GM12892 (cell line): ENCODE measurements around the gene C20orf173. TPM values are rescaled to one million over a fixed set of nuclear protein-coding genes. Genes with fewer than 3 reads are reported as not detected.

Experiments used
- DNase-seq: peaks from one replicate; pipeline ENCODE4 v3.0.0; 2011; ENCODE audit not compliant: insufficient read length
- FAIRE-seq: peaks from 2 replicates; lab custom pipeline; 2011; peaks lifted over from hg19 to GRCh38; lab: Jason Lieb, UNC
- POLR2A ChIP-seq: IDR thresholded peaks from 2 replicates; pipeline ENCODE4 v1.6.1; 2011; ENCODE audit warnings: low read depth, low read length, control low read depth
- POLR2AphosphoS5 ChIP-seq: IDR thresholded peaks from 2 replicates; pipeline ENCODE4 v1.6.1; 2011; ENCODE audit warnings: low read depth, low read length, control low read depth
- TAF1 ChIP-seq: IDR thresholded peaks from 2 replicates; pipeline ENCODE4 v1.6.1; 2011; ENCODE audit warnings: low read depth, mild to moderate bottlenecking, control low read depth, low read length, borderline replicate concordance
- polyA plus RNA-seq: library from polyadenylated mRNA; unstranded; fragments of >200 nt; gene quantifications from one replicate; pipeline ENCODE4 v1.2.1, GENCODE V29; 2012; ENCODE audit warnings: missing spikeins, inconsistent platforms; ENCODE audit not compliant: missing spikeins

Gene C20orf173, protein sequence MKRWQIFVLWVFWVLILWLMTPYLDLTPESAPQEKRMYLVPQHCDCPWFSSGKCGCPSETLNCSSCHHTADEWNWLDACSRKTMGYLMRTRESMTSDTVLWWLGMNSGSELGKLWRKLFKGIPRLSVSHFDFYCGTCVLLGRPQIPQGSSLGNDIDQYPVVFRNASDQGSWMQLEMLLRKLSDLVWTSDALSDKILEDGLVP
- not detected for polyA plus RNA-seq

DNA sequence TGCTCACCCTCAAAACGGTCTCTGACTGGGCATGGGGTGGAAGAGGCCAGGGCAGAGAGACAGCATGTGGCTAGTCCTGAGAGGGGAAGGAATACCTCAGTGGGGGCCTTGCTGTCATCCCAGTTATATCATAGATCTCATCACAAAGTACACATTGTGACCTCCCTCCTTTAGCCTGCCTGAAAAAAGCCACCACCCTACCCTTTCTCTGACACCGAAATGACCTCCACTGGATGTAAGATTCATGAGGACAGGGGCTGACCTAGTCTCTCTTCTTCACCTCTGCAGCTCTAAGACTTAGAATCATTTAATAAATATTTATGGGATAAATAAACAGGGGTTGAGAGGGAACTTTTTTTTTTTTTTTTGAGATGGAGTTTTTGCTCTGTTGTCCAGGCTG, at the start of gene C20orf173:
C20orf173 (minus strand) TSS at position 101 of the 400 bp plus-strand sequence. CDS start 279 bp downstream, outside the sequence.
- DNase-seq (no peak), FAIRE-seq (no peak)
- TF ChIP-seq POLR2A (no peak), POLR2AphosphoS5 (no peak), TAF1 (no peak)

DNA sequence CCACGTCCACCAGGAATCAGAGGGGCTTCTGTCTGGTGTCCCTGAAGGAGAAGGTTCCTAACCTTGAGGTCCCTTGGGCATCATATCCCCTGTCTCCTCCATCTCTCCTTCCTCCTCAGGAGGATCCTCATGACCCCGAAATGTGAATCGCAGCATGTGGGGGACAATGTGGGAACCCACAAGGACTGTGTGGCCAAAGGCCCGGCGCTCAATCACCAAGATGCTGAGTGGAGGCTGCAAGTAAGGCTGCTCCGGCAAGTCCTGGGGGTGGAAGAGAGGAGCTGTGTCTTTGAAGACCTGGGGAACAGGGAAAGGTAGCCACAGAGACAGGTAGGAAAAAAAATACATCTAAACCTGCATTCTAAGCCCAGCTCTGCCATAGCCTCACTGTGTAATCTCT, 49.7 kb upstream of the C20orf173 start:
- FAIRE-seq (no peak), DNase-seq (no peak)
- no peak for TF ChIP-seq POLR2A
- TF ChIP-seq TAF1, result no peak
- no peak for TF ChIP-seq POLR2AphosphoS5

DNA sequence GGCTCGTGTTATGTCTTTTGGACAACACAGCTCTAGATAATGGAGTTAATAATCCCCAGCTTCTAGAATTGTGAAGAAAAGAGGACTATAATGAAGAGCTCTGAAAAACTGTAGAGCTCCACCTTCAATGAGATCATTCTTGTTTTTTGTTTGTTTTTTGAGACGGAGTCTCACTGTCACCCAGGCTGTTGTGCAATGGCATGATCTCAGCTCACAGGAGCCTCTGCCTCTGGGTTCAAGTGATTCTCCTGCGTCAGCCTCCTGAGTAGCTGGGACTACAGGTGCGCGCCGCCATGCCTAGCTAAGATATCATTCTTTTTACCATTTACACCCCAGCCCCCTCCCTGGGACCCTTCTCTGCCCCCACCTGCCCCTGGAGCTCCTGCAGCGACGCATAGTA, 49.0 kb upstream of the C20orf173 start:
- no peak for DNase-seq
- FAIRE-seq, result no peak
- no peak for TF ChIP-seq TAF1
- no peak for TF ChIP-seq POLR2AphosphoS5
- no peak for TF ChIP-seq POLR2A

DNA sequence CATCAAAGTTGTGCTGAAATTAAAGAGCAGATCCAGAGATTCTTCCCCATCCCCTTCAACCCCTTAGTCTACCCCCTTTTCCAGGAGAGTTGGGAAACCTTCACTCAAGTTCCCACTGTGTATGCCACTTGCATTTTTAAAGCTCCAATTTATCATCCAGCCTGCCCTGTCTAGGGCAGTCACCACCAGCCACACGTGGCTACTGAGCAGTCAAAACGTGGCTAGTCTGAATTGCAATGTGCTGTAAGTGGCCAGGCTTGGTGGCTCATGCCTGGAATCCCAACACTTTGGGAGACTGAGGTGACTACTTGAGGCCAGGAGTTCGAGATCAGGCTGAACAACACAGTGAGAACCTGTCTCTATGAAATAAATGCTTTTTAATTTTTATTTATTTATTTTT, 47.4 kb upstream of the C20orf173 start:
- DNase-seq (no peak), FAIRE-seq (no peak)
- TF ChIP-seq TAF1 (no peak), POLR2A (no peak), POLR2AphosphoS5 (no peak)

DNA sequence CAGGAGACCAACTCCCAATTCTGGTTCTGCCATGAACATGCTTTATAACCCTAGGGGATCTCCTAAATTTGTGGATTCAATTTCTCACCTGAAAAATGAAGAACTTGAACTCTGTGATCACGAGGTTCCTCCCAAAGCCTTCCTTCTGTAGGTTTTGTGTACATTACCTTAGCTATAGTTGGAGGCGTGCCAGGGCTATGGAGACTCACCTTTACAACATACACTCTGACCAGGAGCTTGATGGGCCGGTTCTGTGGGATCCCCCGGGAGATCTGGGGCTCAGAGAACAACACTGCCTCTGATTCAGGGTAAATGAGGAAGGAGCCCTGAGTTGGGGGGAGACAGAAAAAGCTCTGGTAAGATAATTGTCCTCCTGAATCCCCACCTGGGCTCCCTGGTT, 46.5 kb upstream of the C20orf173 start:
- DNase-seq (no peak), FAIRE-seq (no peak)
- TF ChIP-seq POLR2A (no peak), POLR2AphosphoS5 (no peak), TAF1 (no peak)

DNA sequence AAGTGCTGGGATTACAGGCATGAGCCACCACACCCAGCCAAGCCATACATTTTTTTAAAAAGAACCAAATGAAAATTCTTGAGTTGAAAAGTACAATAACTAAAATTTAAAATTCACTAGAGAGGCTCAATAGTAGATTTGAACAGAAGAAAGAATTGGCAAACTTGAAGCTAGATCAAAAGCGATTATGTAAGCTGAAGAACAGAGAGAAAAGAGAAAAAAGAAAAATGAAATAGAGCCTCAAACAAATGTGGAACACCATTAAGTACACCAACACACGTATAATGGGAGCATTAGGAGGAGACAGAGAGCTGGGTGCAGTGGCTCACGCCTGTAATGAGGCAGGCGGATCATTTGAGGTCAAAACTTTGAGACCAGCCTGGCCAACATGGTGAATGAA, 43.4 kb upstream of the C20orf173 start:
- DNase-seq (no peak), FAIRE-seq (no peak)
- no peak for TF ChIP-seq POLR2A
- TF ChIP-seq POLR2AphosphoS5, result no peak
- TF ChIP-seq TAF1, result no peak

DNA sequence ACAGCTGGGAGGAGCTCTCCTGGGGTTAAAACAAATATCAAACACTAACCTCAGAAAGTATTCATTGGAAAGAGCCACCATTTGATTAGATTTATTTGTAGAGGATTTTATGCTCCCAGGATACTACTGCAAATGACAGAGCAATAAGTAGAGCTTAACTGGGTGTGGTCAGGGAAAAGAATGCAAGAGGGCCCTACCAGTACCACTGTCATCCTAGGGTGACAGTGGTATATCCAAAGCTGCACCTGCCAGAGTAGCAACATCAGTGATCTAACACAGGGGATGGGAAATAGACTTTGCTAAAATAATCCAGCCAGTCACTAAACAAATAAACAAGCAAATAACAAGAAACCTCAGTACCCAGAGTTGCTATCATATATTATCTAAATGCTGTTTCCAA, 42.1 kb upstream of the C20orf173 start:
- FAIRE-seq (no peak), DNase-seq (no peak)
- TF ChIP-seq POLR2AphosphoS5 (no peak), POLR2A (no peak), TAF1 (no peak)

DNA sequence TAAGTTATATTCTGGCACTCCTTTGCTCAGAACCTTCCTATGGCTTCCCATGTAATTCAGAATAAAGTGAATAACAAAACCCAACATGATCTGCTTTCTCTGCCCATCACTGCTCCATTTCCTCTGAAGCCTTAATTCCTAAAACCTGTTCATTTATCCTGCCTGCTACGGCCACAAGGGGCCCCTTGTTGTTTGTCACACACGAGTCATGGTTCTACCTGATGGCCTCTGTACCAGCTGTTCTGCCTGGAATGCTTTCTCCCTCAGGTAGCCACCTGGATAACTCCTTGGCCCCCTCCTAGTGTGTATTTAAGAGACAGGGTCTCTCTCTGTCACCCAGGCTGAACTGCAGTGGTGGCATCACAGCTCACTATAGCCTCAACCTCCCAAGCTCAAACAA, 39.2 kb upstream of the C20orf173 start:
- FAIRE-seq (peak; percentile 9), DNase-seq (no peak)
- no peak for TF ChIP-seq POLR2A
- no peak for TF ChIP-seq POLR2AphosphoS5
- no peak for TF ChIP-seq TAF1

DNA sequence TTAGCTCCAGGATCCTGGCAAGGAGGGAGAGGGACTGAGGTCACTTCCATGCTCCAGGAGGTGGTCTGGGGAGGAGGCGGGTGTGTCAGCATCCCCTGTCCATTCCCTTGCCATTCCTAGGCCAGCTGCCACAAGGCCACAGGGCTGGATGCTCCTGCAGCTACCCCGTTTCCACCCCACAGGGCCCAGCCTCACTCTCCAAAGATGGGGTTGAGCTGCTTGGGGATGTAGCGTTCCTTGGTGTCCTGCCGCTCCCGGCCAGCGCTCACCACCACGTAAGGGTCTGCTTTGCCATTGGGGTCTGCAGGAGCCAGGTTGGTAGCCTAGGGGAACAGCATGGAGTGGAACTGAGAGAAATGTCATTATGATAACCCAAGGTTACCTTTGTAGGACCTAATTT, 35.5 kb upstream of the C20orf173 start:
- DNase-seq (no peak), FAIRE-seq (no peak)
- TF ChIP-seq POLR2AphosphoS5, result no peak
- TF ChIP-seq TAF1, result no peak
- TF ChIP-seq POLR2A, result no peak

DNA sequence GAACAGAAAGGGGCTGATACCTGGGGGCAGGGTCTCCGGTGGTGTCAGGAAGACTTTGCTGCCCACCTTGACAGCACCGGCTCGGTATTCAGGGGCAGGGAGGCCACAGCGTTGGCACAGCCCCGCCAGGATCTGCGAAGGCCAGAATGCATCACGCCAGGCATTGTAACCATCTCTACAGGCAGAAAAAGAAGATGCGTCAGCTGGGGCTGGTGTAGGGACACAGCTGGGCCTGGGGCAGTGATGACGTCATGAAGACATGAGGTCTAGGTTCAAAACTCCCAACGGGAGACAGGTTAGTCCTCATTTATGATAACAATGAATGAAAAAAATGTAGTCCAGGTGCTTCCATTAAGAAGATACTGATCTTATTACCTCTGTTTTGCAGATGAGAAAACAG, 34.4 kb upstream of the C20orf173 start:
- no peak for DNase-seq
- no peak for FAIRE-seq
- TF ChIP-seq TAF1 (no peak), POLR2AphosphoS5 (no peak), POLR2A (no peak)

DNA sequence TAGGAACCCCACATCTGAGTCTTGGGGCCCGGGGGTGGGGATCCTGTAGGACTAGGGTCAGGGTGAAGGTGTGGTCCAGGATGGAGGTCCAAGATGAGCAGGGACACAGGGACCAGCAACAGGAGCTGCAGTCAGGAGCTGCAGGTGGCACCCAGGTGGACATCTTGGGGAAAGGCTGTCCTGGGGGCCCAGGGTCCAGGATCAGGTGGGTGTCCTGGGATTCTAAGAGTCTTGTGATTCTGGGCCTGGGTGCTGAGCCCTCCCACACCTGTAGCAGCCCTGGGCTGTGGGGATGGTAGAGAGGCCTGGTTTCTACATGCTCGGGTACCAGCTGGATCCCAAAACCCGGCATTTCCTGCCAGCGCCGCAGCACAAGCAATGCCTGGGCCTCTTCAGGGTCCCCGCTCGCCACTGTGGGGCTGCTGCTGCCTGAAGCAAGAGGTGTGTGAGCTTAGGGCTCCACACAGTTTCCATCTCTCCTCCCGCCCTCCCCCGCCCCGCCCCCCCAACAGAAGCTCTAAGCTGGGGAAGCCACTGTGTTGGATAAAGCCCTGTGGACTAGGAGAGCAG, 33.2 kb upstream of the C20orf173 start:
- FAIRE-seq (no peak), DNase-seq (no peak)
- TF ChIP-seq TAF1 (no peak), POLR2A (no peak), POLR2AphosphoS5 (no peak)

DNA sequence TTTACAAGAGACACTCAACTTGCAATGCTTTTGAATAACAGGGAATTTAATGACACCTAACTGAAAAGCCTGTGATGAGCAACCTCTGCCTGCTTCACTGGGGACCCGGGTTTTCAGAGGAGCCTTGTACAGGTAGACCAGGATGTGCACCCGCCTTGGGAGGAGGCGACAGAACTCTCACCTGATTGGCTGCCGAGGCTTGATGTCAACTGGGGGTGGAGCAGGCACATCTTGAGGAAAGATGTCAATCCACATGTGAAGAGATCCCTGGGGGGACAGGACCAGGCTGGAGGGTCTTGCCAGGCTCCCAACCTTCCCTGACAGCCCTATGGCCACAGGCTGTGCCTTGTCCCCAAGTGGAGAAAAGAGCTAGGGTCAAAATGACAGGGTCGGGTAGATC, 32.2 kb upstream of the C20orf173 start:
- FAIRE-seq, result no peak
- DNase-seq, result no peak

DNA sequence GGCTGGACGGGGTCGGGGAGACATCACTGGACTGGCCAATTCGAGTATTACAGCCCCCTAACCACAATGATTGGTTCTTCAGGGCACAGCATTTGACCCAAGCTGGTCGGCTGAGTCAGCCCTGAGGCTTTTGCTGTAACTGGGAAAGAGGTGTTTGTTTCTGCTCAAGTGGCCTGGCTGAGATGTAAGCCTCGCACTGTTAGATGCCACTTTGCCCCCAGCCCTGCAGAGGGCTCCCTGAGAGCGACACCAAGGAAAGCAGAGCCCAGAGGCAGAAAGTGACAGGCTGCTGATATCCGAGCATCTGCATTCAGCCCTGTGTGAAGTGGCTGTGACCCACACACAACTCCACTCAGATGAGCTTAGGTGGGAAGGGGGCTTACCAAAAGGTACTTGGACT, 31.8 kb upstream of the C20orf173 start:
- TF ChIP-seq POLR2AphosphoS5, result no peak
- TF ChIP-seq POLR2A, result no peak
- no peak for TF ChIP-seq TAF1
- DNase-seq (no peak), FAIRE-seq (no peak)

More for the DNA sequence above, 32.2 kb upstream of the C20orf173 start:
- no peak for TF ChIP-seq TAF1

DNA sequence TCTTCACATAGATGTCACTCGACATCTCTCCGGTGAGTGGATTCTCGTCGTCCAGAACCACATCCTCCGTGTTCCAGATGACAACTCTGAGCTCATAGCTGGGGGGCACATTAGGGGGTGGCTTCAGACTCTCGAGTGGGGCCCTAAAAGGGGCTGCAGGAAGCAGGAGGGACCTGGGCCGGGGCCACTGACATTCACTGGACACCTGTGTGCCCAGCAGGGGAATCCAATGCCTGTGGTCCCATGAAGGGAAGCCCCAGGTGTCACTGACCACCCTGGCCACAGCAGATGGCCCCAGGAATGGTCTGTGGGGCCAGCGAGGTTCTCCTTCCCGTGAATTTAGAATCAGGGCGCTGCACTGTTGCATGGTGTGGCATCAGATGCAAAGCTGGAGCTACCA, 31.1 kb upstream of the C20orf173 start:
- TF ChIP-seq TAF1, result no peak
- FAIRE-seq, result no peak
- no peak for DNase-seq
